Esophagus squamous epithelium (tissue), 5 donors: ENCODE results near the gene VPS4B. TPM values are rescaled to one million over a fixed set of nuclear protein-coding genes. Genes with fewer than 3 reads are reported as not detected.
"Not testable (repeated sequence)": the region's sequence is repeated elsewhere in the genome, so short reads cannot be mapped to it uniquely, and the experiment has no call there.

Experiments used
- DNase-seq: peaks from one replicate; lab custom pipeline; 2025; lab: John Stamatoyannopoulos, UW
- H3K27ac ChIP-seq, 4 donors: fragments of 200-600 bp; sonication (generic); one replicate each; pipeline ENCODE4 v1.5.1; 2016 to 2019; ENCODE audit warnings: mild to moderate bottlenecking in 1 of 4
- H3K27me3 ChIP-seq, 4 donors: fragments of 200-600 bp; sonication (generic); 1 replicate in 3 of 4; 2 replicates in 1 of 4; pipeline versions ENCODE4 v1.5.1 to v1.6.0; 2017 to 2021; ENCODE audit warnings: antibody characterized with exemption in 1 of 4
- H3K36me3 ChIP-seq, 3 donors: fragments of 200-600 bp; sonication (generic); one replicate each; pipeline ENCODE4 v1.5.1; 2016 to 2019
- H3K4me1 ChIP-seq, 3 donors: fragments of 200-600 bp; sonication (generic); one replicate each; pipeline ENCODE4 v1.5.1; 2017 to 2019
- H3K4me3 ChIP-seq, 4 donors: fragments of 200-600 bp; sonication (generic); 1 replicate in 3 of 4; 2 replicates in 1 of 4; pipeline ENCODE4 v1.5.1; 2016 to 2019; ENCODE audit warnings: mild to moderate bottlenecking in 2 of 4, moderate library complexity in 1 of 4
- H3K9me3 ChIP-seq, 3 donors: fragments of 200-600 bp; sonication (generic); one replicate each; pipeline ENCODE4 v1.5.1; 2016 to 2019
- POLR2A ChIP-seq, 4 donors: fragments of 450-650 bp; IDR thresholded peaks; one replicate each; pipeline ENCODE4 v1.6.1; 2017; ENCODE audit warnings: antibody characterized with exemption in 4 of 4, mild to moderate bottlenecking in 4 of 4, moderate library complexity in 3 of 4
- WGBS, 2 donors: methylation state at CpG; one replicate each; pipeline ENCODE4 v1.1.5; 2018; 5-methylcytosine and 5-hydroxymethylcytosine counted together
- intact Hi-C: fragments of 100-400 bp; cut with DNase I; formaldehyde crosslinking; loops from one replicate; pipeline ENCODE4 v1.15.0; 2022
- total RNA-seq, 4 donors: library from RNA; depleted of rRNA; stranded (reverse); fragments of >200 nt; gene quantifications; one replicate each; pipeline ENCODE4 v1.1.0, GENCODE V29; 2016
- TF ChIP-seq, protein P1 (sequence below), 6 experiments: fragments of 450-650 bp in 4 of 6; fragments of 200-600 bp in 2 of 6; sonication (generic) in 2 of 6; IDR thresholded peaks; one replicate each; pipeline ENCODE4 v1.5.1; 2016 to 2019; ENCODE audit warnings: antibody characterized with exemption in 6 of 6, mild to moderate bottlenecking in 4 of 6, moderate library complexity in 4 of 6
- donor health status: DM: yes; HTN: yes; CAD: no.

The VPS4B gene
- total RNA-seq, 4 donors from 2014 or later = 68.5 to 92.1 (median 76.5) TPM

DNA sequence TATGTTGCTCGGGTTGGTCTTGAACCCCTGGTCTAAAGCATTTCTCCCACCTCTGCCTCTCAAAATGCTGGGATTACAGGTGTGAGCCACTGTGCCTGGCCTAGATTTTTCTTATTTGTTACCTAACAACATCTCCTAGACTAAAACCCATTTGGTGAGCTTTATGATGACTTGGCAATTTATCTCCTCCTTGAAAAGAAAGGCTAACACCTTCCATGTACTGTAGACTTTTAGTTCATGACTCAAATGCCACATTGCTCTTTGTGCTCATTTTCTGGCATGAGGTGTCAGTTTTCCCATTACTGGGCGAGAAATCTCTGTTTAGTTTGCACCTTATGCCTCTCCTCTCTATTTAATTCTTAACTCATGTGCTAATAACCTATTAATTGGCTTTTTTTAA lies 42.2 kb upstream of the VPS4B start:
- Histone ChIP-seq H3K4me1 (no peaks in the 10 kb centered on the region), H3K27me3 (peaks cover 0 to 12% (median 0%) of the 10 kb centered on the region in 4 donors), H3K36me3 (no peaks in the 10 kb centered on the region), H3K27ac (peak overlapping the region in 1 of 4 donors; percentile 11), H3K4me3 (no peak overlapping the region), H3K9me3 (no peaks in the 10 kb centered on the region)
- intact Hi-C loops = no loop called here
- WGBS, 2 donors = 78 to 88% methylated on average over 2 of the region's 2 CpGs
- TF ChIP-seq, protein P1, sequence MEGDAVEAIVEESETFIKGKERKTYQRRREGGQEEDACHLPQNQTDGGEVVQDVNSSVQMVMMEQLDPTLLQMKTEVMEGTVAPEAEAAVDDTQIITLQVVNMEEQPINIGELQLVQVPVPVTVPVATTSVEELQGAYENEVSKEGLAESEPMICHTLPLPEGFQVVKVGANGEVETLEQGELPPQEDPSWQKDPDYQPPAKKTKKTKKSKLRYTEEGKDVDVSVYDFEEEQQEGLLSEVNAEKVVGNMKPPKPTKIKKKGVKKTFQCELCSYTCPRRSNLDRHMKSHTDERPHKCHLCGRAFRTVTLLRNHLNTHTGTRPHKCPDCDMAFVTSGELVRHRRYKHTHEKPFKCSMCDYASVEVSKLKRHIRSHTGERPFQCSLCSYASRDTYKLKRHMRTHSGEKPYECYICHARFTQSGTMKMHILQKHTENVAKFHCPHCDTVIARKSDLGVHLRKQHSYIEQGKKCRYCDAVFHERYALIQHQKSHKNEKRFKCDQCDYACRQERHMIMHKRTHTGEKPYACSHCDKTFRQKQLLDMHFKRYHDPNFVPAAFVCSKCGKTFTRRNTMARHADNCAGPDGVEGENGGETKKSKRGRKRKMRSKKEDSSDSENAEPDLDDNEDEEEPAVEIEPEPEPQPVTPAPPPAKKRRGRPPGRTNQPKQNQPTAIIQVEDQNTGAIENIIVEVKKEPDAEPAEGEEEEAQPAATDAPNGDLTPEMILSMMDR (IDR thresholded peaks at IDR 0.05) = no peak
- no peak for TF ChIP-seq POLR2A (IDR thresholded peaks at IDR 0.05)
- no peak for DNase-seq

DNA sequence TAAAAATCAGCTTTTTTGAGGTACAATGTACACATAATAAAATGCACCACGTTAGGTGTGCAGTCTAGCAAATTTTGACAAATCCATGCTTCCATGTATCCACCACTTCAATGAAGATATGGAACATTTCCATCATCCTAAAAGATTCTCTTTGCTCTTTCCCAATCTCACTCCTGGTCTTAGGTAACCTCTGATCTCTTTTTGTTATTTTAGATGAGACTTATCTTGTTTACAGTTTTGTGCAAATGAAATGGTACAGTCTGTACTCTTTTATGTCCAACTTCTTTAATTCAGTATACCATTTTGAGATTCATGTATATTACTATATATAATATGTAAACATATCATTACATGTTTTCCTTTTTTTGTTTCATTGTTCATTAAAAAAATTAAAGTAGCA lies 38.1 kb upstream of the VPS4B start:
- H3K4me1 ChIP-seq = no peaks in the 10 kb centered on the region
- 60 to 64% methylated on average over 1 of the region's 1 CpG for WGBS, 2 donors
- no peak overlapping the region for H3K4me3 ChIP-seq
- intact Hi-C loops = no loop called here
- no peak for DNase-seq
- H3K27ac ChIP-seq = no peak overlapping the region
- no peaks in the 10 kb centered on the region for H3K9me3 ChIP-seq
- TF ChIP-seq, protein P1 (IDR thresholded peaks at IDR 0.05) = no peak
- no peak for TF ChIP-seq POLR2A (IDR thresholded peaks at IDR 0.05)
- peaks cover 0 to 12% (median 0%) of the 10 kb centered on the region in 4 donors for H3K27me3 ChIP-seq
- H3K36me3 ChIP-seq = no peaks in the 10 kb centered on the region

DNA sequence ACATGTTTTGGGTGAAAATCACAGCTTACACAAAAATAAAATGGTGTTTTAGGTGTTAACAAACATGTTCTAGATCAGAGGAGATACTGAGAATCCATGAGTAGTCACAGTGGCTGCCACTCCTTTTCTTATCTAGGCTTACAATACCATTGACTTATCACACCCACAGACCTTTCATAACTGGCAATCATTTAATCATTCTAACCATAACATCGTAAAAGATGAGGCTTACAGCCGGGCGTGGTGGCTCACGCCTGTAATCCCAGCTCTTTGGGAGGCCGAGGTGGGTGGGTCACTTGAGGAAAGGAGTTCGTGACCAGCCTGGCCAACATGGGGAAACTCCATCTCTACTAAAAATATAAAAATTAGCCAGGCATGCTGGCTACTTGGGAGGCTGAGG lies 35.7 kb upstream of the VPS4B start:
- 51 to 62% methylated on average over 6 of the region's 6 CpGs for WGBS, 2 donors
- intact Hi-C loops = no loop called here
- no peak overlapping the region for H3K4me3 ChIP-seq
- TF ChIP-seq POLR2A (IDR thresholded peaks at IDR 0.05) = no peak
- TF ChIP-seq, protein P1 (IDR thresholded peaks at IDR 0.05) = no peak
- H3K27ac ChIP-seq = no peak overlapping the region
- H3K36me3 ChIP-seq = no peaks in the 10 kb centered on the region
- no peaks in the 10 kb centered on the region for H3K27me3 ChIP-seq
- no peak for DNase-seq
- H3K4me1 ChIP-seq = peaks cover 0 to 14% (median 4%) of the 10 kb centered on the region in 3 donors
- no peaks in the 10 kb centered on the region for H3K9me3 ChIP-seq

GRCh38 chr18:63454497-63454896 lies 32.2 kb upstream of the VPS4B start:
- no peaks in the 10 kb centered on the region for H3K36me3 ChIP-seq
- no peaks in the 10 kb centered on the region for H3K27me3 ChIP-seq
- peak overlapping the region; percentile 14 to 56 (median 48) for H3K27ac ChIP-seq
- no peak overlapping the region for H3K4me3 ChIP-seq
- 51 to 64% methylated on average over 8 of the region's 8 CpGs for WGBS, 2 donors
- TF ChIP-seq POLR2A (IDR thresholded peaks at IDR 0.05) = no peak
- TF ChIP-seq, protein P1 (IDR thresholded peaks at IDR 0.05) = no peak
- no peaks in the 10 kb centered on the region for H3K9me3 ChIP-seq
- intact Hi-C loops = no loop called here
- H3K4me1 ChIP-seq = peaks cover 0 to 32% (median 10%) of the 10 kb centered on the region in 3 donors
- DNase-seq = no peak

DNA sequence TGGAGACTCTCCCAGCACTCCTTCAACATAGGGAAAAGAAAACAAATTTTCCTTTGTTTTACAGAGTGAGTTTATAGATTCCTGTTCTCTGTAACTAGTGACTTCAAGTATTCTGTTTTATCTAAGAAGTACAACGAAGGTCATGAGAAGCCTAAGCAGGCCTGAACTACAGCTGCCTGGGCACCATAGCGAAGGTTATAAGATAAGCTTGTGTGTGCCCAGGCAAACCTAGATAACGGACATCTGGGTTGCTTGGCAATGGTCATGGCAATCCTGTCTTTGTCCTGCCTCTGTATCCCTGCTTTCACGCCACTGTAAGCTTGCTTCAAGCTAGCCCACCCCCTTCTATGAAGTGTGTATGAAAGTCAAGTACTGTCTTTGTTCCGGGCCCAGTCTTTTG lies 30.5 kb upstream of the VPS4B start:
- H3K27ac ChIP-seq, intact Hi-C loops: not testable (repeated sequence)

More for the DNA sequence above, 30.5 kb upstream of the VPS4B start:
- DNase-seq, H3K4me3 ChIP-seq, H3K9me3 ChIP-seq, H3K36me3 ChIP-seq, H3K27me3 ChIP-seq: not testable (repeated sequence)
- peaks cover 0 to 32% (median 10%) of the 10 kb centered on the region in 3 donors for H3K4me1 ChIP-seq
- 85 to 91% methylated on average over 5 of the region's 5 CpGs for WGBS, 2 donors
